Esophagus squamous epithelium (tissue), 4 donors: Measurements from ENCODE around the gene AMDHD1.

Experiments used
- CTCF ChIP-seq, 6 experiments: fragments of 450-650 bp in 4 of 6; fragments of 200-600 bp in 2 of 6; sonication (generic) in 2 of 6; IDR thresholded peaks; one replicate each; pipeline ENCODE4 v1.5.1; 2016 to 2019; ENCODE audit warnings: antibody characterized with exemption in 6 of 6, mild to moderate bottlenecking in 4 of 6, moderate library complexity in 4 of 6
- POLR2A ChIP-seq, 4 donors: fragments of 450-650 bp; IDR thresholded peaks; one replicate each; pipeline ENCODE4 v1.6.1; 2017; ENCODE audit warnings: antibody characterized with exemption in 4 of 4, mild to moderate bottlenecking in 4 of 4, moderate library complexity in 3 of 4

GRCh38 chr12:95996034-95996658 lies 53.0 kb downstream of the AMDHD1 start, which contains the start of gene HAL:
- TF ChIP-seq POLR2A (IDR thresholded peaks at IDR 0.05) (no peak), CTCF (IDR thresholded peaks at IDR 0.05) (no peak)
